ENCODE data around the gene TDRD12.

The TDRD12 gene, protein sequence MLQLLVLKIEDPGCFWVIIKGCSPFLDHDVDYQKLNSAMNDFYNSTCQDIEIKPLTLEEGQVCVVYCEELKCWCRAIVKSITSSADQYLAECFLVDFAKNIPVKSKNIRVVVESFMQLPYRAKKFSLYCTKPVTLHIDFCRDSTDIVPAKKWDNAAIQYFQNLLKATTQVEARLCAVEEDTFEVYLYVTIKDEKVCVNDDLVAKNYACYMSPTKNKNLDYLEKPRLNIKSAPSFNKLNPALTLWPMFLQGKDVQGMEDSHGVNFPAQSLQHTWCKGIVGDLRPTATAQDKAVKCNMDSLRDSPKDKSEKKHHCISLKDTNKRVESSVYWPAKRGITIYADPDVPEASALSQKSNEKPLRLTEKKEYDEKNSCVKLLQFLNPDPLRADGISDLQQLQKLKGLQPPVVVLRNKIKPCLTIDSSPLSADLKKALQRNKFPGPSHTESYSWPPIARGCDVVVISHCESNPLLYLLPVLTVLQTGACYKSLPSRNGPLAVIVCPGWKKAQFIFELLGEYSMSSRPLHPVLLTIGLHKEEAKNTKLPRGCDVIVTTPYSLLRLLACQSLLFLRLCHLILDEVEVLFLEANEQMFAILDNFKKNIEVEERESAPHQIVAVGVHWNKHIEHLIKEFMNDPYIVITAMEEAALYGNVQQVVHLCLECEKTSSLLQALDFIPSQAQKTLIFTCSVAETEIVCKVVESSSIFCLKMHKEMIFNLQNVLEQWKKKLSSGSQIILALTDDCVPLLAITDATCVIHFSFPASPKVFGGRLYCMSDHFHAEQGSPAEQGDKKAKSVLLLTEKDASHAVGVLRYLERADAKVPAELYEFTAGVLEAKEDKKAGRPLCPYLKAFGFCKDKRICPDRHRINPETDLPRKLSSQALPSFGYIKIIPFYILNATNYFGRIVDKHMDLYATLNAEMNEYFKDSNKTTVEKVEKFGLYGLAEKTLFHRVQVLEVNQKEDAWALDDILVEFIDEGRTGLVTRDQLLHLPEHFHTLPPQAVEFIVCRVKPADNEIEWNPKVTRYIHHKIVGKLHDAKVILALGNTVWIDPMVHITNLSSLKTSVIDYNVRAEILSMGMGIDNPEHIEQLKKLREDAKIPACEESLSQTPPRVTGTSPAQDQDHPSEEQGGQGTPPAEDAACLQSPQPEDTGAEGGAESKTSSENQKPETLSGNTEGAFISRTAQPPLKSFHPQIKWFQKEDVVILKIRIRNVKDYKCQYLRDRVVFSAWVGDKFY (N-terminal part only)

DNA sequence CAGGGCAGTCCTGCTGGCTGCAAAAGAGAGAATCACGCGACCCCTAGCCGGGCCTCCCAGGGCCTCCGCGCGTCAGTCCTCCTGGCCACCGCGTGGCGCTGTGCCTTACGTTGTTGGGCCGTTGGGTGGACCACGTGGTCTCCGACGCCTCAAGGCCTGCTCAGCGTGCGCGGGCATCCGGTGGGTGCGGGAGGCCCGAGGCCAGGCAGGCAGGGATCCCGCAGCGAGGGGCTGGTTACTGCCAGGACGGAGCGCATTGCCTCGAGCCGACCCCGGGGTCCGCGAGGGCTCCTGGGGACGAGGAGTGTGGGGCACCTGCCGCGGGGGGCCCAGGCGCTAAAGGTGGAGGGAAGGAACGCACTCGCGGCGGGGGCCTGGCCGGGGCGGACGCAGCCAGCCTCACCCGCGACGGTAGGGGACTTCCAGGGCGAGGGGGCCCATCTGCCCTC is at the start of gene TDRD12:
TDRD12 (plus strand) TSS at position 157 of the 449 bp plus-strand sequence. CDS start 306 bp downstream, outside the sequence.
- DNase-seq (ENCODE audit: low read depth, low spot score) = no peak

DNA sequence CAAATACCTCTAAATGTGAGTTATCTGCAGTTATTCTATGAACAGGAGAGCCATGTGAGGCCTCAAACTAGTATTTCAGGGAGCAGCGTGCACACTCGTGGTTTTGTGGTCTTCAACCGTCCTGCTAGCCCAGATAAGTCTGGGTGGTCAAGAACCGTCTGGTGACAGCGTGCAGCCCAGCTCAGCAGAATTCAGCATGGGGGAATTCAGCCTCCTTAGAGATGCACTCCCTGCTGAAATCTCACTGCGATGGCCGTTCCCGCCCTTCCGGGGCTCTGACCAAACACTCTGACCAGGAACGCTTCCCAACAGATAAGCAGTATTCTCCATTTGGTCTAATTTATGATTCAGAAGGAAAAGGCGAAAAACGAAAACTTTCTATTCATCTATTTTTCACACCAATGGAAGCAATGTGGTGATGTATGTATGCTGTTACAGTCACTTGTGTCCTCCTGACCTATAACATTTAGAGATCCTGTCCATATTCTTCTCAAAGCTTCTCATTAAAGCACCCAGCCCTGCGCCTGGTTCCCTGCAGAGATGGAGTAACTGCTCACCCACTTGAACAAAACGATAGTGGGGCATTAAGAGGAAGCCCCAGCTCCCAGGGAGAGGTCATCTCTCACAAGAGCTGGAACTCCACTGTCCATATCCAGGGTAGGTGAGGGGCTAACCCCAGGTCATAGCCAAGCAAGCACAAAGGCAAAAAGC is 47.5 kb upstream of the TDRD12 start:
- no peak for DNase-seq (ENCODE audit: low read depth, low spot score)

DNA sequence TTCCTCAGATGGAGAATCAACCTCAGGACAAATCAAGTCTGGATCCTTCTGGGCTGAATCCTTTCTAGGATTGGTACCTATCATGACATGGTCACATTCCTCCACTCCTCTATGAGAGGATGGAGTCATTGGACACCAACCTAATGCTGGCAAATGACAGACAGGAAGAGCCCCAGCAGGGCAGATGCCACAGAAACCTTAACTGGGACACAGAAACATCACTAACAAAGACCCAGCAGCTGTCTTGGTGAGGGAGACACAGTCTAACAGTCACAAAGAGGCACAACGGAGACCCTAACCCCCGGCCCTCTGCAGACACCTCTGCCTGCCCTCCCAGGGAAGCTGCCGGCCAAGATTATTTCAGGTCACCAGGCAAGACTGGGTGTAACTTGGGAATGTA is 46.7 kb upstream of the TDRD12 start:
- DNase-seq (ENCODE audit: low read depth, low spot score) = no peak

DNA sequence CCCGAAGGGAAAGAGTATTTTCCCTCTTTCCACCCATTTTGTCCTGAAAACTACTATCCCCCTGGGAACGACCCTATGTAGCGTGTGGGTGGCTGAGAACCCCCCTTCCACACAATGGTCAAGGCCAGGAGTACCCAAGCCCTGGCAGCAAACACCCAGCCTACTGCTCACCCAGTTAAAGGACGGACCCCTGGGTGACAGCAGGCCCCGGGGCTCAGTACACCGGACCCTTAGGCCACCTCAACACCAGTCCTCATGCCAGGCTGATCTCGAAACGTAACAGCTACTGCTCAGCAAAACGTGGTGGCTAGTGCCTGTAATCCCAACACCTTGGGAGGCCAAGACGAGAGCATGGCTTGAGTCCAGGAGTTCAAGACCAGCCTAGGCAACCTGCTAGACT is 46.0 kb upstream of the TDRD12 start:
- no peak for DNase-seq (ENCODE audit: low read depth, low spot score)

DNA sequence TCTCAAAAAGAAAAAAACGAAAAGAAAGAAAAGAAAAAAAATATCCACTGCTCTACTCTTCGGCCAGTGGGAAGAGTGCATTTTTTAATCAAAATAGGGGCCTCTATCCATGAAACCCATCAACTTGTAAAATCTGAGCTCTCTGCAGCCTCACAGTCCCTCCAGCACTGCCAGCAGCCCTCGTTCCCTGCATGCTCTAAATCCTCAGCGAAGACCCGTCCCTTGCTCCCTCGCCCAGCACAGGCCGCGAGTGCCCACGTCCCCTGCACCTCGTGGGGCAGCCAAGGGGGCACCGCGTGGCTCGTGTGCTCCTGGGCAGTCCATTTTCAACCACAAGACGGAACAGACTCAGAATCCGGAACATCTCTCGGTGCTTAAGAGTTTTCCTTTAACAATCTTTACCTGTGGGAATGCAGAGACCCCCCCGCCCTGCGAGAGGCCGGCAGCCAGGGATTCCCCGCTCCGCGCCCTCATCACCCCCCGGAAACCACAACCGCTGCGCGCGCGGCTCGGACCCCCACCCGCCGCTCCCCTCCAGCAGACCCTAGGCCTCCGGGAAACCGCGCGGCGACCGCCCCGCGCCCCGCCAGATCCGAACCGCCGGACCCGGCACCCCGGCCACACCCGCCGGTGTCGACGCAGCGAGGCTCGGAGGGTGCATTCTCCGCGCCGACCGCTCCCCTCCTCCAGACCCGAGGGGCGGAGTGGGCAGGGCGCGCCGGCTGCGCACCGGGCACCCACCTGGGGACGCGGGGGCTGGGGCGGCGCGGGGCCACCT is 45.2 kb upstream of the TDRD12 start:
- DNase-seq (ENCODE audit: low read depth, low spot score) = no peak

DNA sequence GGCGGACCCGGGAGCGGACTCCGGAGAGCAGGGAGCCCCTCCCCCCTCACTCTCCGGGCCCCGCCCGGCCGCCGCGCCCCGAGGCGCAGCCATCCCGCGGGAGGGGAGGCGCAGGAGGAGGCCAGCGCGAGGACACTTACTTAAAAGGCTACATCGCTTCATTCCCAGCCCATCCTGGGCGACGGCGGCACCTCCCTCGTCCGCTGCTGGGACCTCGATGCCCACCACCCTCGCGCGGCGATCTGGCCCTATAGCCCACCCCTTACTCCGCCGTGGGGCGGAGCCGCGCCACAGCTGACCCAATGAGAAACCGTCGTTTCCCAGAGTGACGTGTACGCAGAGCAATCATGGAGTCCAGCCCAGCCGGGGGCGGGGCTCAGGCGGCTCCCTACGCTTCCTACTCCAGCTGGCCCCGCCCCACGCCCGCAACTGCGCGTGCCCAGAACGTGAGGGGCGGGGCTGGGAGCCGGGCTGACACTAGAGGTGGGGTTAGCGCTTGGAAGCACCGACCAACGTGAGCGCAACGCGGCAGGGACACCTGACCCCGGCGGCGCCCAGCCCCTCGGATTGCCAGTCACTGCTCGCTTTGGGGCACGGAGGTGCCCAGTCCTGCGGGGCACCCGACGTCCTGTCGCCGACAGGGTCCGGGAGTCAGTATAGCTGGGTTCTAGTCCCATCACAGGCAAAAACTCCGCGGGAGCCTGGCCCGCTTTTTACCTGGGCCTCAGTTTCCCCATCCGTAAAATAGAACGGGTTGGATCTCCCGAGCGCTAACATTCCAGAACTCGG is 44.4 kb upstream of the TDRD12 start, which contains the start of gene ANKRD27:
ANKRD27 (minus strand) TSS at position 250 of the 789 bp plus-strand sequence. CDS start 16,165 bp downstream, outside the sequence.
- DNase-seq (ENCODE audit: low read depth, low spot score) = peak; percentile 95

DNA sequence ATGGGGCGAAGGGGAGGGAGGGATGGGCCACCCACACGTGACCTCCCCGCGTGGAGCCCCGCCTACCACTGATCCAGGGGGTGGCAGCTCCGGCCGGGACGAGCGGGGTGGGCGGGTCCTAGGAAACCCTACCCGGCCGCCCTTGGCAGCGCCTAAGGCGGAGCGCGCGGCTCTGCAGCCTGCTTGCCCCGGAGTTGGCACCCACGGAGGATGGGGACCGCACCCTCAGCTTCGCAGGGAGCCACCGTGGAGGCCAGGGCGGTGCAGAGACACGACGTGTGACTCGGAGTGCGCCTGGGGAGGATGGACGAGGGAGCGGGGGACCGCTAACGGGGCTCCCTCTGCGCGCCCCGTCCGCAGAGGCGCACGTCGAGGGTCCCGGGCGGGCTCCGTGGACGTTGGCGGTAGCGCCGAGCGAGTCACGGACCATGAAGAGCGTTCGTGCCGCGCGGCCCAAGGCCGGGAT is 43.8 kb upstream of the TDRD12 start, which contains the start of gene RGS9BP:
RGS9BP (plus strand) TSS at position 129 of the 466 bp plus-strand sequence. CDS start 416 bp downstream, outside the sequence.
- DNase-seq (ENCODE audit: low read depth, low spot score) = no peak

DNA sequence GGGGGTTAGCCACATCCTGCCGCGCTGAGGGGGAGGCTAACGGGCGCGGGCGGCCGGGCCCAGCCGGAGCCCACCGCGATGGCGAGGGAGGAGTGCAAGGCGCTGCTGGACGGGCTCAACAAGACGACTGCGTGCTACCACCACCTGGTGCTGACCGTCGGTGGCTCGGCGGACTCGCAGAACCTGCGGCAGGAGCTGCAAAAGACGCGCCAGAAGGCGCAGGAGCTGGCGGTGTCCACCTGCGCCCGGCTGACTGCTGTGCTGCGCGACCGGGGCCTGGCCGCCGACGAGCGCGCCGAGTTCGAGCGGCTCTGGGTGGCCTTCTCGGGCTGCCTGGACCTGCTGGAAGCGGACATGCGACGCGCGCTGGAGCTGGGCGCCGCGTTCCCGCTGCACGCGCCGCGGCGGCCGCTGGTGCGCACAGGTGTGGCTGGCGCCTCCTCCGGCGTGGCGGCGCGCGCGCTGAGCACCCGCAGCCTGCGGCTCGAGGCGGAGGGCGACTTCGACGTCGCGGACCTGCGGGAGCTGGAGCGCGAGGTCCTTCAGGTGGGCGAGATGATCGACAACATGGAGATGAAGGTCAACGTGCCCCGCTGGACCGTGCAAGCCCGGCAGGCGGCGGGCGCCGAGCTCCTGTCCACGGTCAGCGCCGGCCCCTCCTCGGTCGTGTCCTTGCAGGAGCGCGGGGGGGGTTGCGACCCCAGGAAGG is 43.2 kb upstream of the TDRD12 start:
- no peak for DNase-seq (ENCODE audit: low read depth, low spot score)

DNA sequence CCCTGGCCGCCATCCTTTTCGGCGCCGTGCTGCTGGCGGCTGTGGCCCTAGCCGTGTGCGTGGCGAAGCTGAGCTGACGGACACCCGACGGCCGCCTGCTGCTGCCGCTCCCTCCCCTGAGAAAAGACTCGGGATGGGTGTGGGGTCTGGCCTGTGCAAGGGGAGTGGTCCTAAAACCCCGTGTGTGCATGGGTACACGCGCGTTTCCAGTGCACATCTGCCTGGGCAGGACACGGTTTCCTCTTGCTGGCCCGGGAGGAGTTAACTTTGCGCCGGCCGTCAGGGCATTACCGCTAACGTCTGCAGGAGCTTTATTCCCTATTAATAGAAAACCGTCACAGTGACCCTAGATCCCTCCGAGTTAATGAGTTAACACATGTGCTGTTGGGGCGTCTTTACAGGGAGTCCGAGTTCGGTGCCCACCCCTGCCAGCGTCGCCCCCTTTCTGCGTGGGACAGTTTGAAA is 42.6 kb upstream of the TDRD12 start:
- DNase-seq (ENCODE audit: low read depth, low spot score) = no peak

DNA sequence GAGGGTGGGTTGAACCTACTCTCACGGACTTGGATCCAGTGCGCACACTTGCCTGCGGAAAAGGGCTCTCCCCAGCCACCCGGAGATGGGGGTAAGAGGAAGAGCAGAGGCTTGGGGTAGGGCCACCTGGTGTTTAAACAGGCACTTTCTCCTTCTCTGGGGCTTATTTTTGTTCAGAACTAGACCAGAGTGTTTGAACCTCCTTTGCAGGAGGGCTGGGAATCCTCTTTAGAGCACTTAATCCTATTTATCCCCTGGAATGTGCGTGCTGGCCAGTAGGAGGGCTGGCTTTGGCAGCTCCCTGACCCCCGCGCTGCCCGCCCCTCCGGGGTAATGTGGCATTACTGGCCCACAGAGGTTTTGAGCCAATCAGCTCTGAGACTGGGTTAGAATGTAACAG is 41.9 kb upstream of the TDRD12 start:
- DNase-seq (ENCODE audit: low read depth, low spot score) = no peak

DNA sequence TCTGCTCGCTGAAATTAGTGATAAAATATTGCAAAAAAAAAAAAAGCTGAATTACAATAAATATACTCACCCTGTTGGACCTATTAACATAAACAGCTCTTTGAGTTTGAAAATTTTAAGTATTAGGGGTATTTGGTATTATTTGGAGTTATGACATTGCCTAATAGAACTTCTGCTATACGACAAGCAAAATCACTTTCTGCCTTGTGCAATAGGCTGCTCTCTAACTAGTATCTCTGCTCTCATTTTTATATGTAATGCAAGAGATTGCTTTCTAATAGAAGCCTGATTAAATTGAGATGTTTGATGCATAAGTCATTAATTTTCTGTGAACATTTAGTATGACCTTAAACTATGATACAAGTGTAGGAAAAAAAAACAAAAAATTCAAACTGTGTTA is 38.6 kb upstream of the TDRD12 start:
- no peak for DNase-seq (ENCODE audit: low read depth, low spot score)

DNA sequence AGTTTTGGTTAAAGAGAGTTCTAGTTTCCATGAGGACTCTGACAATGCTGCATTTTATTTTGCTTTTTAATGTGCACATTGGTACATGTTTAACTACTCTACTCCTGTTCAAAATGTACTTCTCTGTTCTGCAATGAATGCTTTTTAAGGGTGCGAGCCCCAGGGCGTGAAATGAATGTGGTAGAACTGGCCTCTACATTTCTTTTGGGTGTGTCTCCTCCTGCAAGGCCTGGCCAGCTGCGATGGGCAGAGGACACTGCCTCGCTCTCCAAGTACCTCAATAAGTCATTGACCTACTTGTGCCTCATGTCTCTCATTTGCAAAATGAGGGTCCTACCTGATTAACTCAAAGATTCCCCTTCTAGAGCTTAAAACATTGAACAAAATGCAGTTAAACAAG is 37.2 kb upstream of the TDRD12 start:
- DNase-seq (ENCODE audit: low read depth, low spot score) = no peak

DNA sequence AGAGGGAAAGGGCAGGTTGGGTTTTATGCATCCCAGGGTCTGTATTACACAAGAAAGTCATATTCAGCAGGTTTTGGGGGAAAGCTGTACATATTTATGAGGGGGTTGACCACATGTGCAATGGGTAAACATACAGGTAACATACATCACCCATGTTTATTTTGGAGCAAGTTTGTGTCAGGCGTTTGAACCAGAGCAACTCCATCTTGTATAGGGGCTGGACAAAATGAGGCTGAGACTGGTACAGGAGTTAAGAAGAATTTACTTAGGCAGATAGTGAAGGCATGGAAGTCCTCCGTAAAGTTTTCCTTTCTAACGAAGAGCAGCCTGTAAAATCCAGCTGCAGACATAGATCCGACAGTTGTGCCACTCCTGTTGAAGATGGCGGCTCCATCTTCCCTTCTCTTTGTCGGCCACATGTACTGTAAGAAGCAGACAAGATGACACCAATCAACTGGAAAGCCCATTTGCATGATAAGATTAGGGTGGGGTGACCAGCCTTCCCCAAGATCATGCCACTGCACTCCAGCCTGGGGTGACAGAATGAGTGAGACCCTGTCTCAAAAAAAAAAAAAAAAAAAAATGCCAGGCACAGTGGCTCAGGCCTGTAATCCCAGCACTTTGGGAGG is 32.6 kb upstream of the TDRD12 start:
- DNase-seq (ENCODE audit: low read depth, low spot score) = no peak

DNA sequence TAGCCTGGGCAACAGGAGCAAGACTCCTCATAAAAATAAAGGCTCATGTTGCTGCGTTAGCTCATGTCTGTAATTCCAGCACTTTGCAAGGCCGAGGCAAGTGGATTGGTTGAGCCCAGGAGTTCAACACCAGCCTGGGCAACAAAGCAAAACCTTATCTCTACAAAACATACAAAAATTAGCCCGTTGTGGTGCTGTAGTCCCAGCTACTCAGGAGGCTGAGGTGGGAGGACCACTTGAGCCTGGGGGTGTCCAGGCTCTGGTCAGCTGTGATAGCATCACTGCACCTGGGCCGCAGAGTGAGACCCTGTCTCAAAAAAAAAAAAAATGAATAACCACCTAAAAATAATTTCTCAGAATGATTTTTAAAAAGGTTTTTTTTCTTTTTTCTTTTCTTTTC is 31.9 kb upstream of the TDRD12 start:
- DNase-seq (ENCODE audit: low read depth, low spot score) = no peak

DNA sequence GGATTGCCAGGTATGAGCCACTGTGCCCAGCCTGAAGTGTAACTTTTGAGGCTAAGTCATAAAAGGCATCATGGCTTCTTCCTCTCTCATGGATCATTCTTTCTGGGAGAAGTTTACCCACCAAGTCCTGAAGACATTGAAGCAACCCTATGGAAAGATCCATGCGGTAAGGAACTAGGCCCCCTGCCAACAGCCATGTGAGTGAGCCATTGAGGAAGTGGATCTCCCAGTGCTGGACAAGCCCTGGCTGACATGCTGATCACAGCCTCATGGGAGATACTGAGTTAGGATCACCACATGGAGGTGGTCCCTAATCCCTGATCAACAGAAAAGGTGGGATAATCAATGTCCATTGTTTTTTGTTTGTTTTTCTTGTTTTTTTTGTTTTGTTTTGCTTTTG is 31.3 kb upstream of the TDRD12 start:
- DNase-seq (ENCODE audit: low read depth, low spot score) = no peak

DNA sequence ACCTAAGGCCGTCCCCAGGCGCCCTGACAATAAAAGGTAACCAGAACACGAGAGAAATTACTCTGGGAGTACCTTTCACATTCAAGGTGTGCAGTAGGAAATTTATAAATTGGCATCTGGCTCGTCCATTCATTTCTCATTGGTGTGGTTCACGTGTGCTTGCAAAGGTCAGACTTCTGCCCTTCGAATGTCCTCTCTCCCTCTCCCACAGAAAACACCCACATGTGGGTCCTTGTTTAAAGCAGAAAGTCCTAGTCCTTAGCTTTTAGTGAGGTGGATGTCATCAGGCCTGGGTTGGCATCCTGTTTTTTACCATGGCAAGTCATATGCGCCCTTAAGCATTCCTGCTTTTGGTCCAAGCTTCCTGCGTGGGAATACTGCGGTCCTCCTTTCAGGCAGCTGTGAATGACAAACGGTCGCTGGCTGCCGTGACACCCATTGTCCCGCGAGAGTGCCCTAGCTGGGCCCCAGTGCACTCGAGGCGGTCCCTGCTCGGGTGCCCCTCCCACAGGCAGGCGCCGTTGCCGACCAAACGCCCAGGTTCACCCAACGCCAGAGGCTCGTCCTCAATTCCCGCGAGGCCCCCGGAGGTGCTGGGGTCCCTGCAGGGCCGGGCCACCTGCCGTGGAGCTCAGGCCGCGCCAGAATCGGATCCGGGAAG is 28.1 kb upstream of the TDRD12 start, which contains the start of gene NUDT19:
NUDT19 (plus strand) TSS at position 531 of the 661 bp plus-strand sequence. CDS start 140 bp downstream, outside the sequence.
- DNase-seq (ENCODE audit: low read depth, low spot score) = peak; percentile 10

Measured in smooth muscle cell of the brain vasculature (primary cell).